NCI-H82 treated with DMSO at 0.1 percent for 48 hours (cell line): ENCODE data around the gene APLN.

Experiments
- DNase-seq: peaks from one replicate; lab custom pipeline; 2025; ENCODE audit not compliant: unreplicated experiment; lab: John Stamatoyannopoulos, UW

The APLN gene

DNA sequence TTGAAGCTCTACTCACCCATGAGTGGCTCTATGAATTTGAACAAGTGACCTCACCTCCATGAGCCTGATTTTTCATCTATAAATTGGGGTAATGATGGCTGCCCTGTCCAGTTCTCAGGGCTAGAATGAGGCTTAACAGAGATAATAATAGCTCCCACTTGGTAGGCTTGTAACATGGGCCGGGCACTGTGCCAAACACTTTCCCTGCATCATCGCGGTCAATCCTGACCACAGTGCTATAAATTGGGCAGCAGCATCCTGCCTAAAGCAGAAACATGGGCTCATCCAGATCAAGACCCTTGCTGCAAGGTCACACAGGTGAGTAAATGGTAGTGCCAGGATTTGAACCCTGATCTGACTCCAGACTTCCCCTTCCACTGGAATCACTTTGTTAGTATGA lies 12.8 kb downstream of the APLN start:
- no peak for DNase-seq

DNA sequence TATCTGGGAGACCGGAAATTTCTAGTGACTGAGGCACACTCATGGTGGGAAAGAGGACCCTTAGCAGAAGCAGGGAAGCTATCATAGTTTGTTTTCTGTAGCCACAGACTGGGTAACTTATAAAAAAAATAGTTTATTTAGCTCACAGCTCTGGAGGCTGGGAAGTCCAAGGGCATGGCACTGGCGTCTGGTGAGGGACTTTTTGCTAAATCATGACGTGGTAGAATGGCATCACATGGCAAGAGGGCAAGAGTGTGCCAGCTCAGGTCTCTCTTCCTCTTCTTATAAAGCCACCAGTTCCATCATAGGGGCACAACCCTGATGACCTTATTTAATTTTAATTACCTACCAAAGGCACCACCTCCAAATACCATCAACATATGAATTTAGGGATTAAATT lies 13.3 kb downstream of the APLN start:
- DNase-seq = no peak

GRCh38 chrX:129640737-129641136 lies 14.0 kb downstream of the APLN start:
- no peak for DNase-seq

GRCh38 chrX:129638917-129639316 lies 15.8 kb downstream of the APLN start:
- DNase-seq = no peak

DNA sequence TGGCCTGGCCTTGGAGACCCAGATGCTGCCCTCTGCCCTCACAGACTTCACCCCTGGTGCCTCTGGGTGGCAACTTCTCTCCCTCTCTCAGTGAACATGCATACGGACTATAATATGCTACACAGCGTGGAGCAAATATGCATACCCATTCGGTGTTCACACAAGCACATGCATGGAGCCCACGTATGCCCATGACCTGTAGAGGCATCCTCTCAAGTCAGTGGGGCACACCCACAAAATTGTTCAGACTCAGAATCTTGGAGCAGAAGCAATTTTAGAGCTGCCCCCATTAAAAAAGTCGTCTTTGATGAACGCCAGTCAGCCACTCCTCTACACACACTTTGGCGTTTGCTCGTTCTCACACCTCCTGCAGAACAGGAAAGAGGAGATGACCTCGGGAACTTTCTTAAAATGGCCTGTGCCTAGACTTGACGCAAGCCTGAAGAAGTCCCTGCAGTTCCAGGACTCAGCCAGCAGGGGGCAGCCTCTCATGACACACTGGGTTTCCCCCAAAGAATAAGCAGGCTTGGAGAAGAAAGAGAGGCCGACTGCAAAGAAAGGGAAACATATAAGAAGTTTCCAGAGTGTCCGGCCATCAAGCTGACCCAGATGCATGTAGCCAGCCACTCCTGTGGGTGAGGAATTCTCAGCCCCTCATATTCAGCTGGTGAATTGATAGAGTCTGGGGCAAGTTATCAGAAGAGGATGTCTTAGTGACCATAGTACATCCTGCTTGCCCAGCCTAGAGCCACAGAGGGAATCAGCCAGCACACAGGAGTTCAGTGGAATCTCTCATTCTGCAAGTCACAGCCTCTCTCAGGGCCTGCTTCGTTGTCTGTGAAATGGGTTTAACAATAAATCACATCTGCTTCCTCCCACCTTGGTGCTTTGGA lies 17.3 kb downstream of the APLN start:
- peak; percentile 51 for DNase-seq

- no peak for DNase-seq
Measured at GRCh38 chrX:129636175-129636681, 18.5 kb downstream of the APLN start.

DNA sequence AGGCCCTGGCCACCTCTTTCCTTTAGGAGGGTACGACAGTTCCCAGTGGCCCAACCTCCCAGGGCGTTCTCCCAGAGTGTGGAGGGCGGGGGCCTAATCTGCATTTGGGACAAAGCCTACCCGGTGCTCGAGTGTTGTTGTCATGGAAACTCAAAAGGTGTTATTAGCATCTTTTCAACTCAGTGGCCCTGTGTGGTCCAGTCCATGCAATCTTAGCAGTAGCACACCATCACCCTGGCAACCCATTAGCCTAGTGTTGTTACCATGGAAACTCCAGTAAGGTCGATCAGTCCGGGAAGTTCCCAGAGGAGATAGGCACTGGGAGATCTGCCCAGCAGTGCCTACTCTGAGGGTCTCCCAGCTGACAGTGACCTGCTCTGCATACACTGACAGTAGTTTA lies 20.2 kb downstream of the APLN start:
- DNase-seq = no peak

GRCh38 chrX:129632443-129632842 lies 22.3 kb downstream of the APLN start:
- no peak for DNase-seq

- no peak for DNase-seq
Measured at GRCh38 chrX:129631849-129632248, 22.9 kb downstream of the APLN start.

DNA sequence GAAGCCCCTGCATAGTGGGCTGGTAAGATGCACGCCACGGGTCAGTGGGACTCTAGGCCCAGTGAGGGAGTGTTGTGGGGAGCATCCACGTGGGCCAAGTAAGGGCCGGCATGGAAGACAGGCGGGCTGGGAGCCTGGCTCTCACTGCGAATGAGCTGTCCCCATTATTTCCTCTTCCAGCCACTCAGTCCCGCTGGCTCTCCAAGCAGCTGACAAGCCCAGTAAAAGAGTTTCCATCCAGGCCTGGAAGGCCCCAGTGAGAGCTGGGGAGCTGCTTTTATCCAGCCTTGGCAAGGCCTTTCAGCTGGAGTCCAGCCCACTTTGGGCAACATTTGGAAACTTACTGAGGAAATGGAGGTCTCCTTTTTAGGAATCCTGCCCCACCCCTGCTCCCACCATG lies 24.9 kb downstream of the APLN start:
- DNase-seq = no peak

GRCh38 chrX:129626026-129626425 lies 28.7 kb downstream of the APLN start:
- no peak for DNase-seq

DNA sequence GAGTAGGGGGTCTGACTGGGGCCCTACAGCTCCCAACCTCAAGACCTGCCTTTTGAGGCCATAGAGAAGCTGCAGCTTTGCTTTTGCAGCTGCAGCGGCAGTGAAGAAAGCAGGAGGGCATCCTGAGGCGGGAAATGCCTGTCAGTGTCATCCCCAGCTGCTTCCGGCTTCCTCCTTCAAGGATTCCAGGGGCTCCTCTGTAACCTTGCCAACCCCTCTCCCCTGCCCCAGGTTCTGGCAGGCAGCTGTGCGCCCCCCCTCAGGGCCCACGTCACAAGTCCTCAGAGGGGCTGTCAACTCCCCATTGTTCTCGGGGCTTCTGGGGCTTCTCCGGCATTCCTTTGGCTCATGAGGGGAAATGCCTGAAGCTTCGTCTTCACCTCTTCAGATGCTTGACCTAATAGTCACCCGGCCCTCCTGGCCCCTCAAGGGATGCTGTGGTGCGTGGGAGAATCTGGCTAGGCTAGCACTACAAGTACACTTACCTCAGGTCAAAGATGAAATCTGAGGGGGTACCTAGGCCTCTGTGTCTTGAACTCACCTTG lies 31.9 kb downstream of the APLN start:
- DNase-seq = no peak

GRCh38 chrX:129618997-129619396 lies 35.8 kb downstream of the APLN start:
- no peak for DNase-seq

DNA sequence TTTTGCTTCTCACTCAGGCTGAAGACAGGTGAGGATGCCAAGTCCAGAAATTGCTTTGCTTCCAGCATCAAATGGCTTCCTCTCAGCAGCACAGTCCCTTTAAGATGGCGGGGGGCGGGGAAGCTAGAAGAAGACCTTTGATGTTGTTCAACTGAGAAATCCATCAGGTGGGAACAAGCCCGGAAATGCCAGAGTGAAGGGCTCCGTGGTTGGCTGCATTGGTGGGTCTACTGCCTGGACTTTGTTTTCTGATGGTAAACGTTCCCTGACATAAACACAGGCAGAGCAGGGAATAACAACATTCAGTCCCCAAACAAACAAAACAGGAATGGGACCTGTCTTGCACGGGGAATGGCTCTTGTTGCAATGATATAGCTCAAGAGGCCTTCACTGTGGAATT lies 37.3 kb downstream of the APLN start:
- no peak for DNase-seq

DNA sequence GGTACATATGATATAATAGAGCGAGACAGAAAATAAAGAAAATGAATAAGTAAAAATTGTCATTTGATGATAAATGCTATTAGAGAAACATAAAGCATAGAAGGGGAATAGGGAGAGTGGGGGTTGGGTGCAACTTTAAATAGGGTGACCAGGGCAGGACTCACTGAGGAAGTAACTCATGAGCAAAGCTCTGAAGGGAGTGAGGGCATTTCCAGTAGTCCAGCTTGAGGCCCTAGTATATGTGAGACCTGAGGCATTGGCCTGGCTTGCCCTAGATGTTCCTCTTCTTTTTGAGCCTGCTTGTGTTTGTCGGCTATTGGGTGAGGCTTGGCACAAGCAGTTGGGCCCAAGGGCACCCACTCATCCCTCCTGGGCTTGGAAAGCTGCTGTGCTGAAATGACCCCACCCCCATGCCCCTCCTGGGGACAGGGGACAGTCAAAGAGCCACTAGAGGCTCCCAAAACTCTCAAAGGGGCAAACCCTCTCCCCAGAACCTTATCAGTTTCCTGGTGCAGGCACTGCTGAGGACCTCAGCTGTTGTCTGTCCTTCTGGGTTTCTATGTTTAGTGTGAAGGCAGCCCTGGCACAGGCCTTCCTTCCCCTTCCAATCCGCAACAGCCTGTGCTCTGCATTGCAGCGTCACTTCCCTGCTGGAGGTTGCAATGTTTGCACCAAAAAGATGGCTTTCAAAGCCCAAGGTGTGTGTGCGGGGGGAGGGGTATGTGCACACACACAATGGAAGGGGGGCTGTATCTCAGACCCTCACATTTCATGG lies 40.1 kb downstream of the APLN start:
- DNase-seq = no peak

- no peak for DNase-seq
Measured at GRCh38 chrX:129613596-129613995, 41.2 kb downstream of the APLN start.

DNA sequence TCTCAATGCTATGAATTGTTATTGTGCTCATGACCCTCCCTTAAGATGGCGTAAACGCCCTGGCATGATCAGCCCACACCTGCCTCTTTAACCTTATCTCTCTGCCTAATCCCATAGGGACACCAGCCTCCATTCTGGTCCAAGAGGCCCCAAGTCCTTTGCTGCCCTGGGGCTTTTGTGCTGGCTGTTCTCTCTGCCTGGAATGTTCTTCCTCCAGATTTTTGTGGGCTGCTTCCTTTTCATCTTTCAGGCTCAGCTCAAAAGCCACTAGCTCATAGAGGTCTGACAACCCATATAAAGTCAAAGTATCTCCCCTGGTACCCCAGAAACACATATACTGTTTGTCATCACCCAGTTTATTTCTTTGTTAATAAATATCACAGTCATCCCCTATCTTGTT lies 42.4 kb downstream of the APLN start:
- no peak for DNase-seq

DNA sequence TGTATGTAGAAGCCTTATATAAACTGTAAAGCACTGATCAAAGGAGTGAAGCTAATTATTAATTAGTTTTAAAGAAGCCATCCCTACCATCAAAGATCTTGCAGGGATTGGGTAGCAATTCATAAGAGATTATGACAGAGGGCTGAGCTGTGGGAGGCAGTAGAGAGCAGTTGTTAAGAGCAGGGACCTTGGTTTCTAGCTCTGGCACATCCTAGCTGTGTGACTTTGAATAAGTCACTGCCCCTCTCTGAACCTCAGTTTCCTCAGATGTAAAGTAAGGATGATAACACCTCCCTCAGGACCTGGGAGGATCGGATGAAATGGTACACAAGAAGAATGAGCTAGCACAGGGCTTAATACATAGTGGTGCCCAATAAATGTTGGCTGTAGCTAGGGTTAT lies 45.4 kb downstream of the APLN start:
- no peak for DNase-seq

DNA sequence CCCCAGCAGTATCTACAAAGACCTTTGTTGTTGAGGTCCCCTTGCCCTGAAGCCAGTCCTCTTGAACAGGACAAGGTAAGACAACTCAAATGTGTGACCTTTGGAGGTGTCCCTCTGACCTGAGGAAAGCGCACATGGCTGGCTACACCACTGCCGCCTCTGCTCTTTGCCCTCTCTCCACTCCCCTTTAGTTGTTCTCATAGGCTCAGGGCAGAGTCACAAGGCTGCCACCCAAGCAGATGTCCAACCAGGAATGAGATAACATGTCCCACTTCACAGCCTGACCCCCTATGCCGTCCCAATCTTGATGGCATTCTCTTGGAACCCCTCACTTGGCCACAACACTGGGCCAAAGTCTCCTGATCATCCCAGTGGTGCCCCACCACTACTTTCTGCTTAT lies 46.3 kb downstream of the APLN start:
- DNase-seq = no peak

- DNase-seq = no peak
Measured at GRCh38 chrX:129606918-129607317, 47.8 kb downstream of the APLN start.

DNA sequence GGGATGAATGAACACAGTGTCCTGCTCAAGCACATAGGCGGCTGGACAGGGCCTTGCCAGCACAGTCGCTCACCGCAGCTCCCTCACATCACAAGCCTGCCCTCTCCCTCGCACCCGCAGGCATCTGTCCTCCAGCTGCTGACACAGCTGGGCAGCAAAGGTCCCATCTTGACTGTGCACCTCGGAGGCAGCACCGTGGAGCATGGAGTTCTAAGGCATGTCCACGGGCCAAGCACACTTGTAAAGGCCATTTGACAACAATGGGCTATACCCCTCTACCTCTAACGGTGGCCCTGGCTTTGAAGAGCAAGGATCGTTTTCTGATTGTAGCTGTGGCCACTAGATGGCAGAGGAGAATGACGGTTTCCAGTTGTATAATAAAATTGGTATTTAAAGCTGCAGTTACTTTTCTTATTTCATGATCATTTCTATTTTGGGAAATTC lies 53.8 kb downstream of the APLN start:
- no peak for DNase-seq

- no peak for DNase-seq
Measured at GRCh38 chrX:129599996-129600395, 54.8 kb downstream of the APLN start.
